ENCODE data around the gene TBRG4.

- TF ChIP-seq, protein P1, sequence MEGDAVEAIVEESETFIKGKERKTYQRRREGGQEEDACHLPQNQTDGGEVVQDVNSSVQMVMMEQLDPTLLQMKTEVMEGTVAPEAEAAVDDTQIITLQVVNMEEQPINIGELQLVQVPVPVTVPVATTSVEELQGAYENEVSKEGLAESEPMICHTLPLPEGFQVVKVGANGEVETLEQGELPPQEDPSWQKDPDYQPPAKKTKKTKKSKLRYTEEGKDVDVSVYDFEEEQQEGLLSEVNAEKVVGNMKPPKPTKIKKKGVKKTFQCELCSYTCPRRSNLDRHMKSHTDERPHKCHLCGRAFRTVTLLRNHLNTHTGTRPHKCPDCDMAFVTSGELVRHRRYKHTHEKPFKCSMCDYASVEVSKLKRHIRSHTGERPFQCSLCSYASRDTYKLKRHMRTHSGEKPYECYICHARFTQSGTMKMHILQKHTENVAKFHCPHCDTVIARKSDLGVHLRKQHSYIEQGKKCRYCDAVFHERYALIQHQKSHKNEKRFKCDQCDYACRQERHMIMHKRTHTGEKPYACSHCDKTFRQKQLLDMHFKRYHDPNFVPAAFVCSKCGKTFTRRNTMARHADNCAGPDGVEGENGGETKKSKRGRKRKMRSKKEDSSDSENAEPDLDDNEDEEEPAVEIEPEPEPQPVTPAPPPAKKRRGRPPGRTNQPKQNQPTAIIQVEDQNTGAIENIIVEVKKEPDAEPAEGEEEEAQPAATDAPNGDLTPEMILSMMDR (IDR thresholded peaks at IDR 0.05; ENCODE audit: poor library complexity, severe bottlenecking) = peak; percentile 95
- TF ChIP-seq SMC3 (conservative IDR thresholded peaks at IDR 0.05; ENCODE audit: poor library complexity) = peak; percentile 95
- TF ChIP-seq EP300 (conservative IDR thresholded peaks at IDR 0.05; ENCODE audit: poor library complexity, severe bottlenecking) = no peak
- TF ChIP-seq TAF1 (IDR thresholded peaks at IDR 0.05; ENCODE audit: low read depth) = no peak
- peak; percentile 97 for TF ChIP-seq RAD21 (conservative IDR thresholded peaks at IDR 0.05)
- no peak for TF ChIP-seq MXI1 (conservative IDR thresholded peaks at IDR 0.05; ENCODE audit: poor library complexity, severe bottlenecking)
- TF ChIP-seq EZH2 (IDR thresholded peaks at IDR 0.05; ENCODE audit: borderline replicate concordance, insufficient read depth, low read length, poor library complexity, severe bottlenecking) = no peak
- TF ChIP-seq, protein P2, sequence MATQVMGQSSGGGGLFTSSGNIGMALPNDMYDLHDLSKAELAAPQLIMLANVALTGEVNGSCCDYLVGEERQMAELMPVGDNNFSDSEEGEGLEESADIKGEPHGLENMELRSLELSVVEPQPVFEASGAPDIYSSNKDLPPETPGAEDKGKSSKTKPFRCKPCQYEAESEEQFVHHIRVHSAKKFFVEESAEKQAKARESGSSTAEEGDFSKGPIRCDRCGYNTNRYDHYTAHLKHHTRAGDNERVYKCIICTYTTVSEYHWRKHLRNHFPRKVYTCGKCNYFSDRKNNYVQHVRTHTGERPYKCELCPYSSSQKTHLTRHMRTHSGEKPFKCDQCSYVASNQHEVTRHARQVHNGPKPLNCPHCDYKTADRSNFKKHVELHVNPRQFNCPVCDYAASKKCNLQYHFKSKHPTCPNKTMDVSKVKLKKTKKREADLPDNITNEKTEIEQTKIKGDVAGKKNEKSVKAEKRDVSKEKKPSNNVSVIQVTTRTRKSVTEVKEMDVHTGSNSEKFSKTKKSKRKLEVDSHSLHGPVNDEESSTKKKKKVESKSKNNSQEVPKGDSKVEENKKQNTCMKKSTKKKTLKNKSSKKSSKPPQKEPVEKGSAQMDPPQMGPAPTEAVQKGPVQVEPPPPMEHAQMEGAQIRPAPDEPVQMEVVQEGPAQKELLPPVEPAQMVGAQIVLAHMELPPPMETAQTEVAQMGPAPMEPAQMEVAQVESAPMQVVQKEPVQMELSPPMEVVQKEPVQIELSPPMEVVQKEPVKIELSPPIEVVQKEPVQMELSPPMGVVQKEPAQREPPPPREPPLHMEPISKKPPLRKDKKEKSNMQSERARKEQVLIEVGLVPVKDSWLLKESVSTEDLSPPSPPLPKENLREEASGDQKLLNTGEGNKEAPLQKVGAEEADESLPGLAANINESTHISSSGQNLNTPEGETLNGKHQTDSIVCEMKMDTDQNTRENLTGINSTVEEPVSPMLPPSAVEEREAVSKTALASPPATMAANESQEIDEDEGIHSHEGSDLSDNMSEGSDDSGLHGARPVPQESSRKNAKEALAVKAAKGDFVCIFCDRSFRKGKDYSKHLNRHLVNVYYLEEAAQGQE (IDR thresholded peaks at IDR 0.05; ENCODE audit: borderline replicate concordance) = no peak
- TF ChIP-seq POLR2AphosphoS5 (IDR thresholded peaks at IDR 0.05) = no peak
Observed at GRCh38 chr7:45136106-45137060, 24.9 kb upstream of the TBRG4 start.
